GM12801 (cell line): ENCODE data around the gene DYSF.

Experiments used
- TF ChIP-seq, protein P1 (sequence below): IDR thresholded peaks from one replicate; pipeline ENCODE4 v1.5.1; 2011; ENCODE audit warnings: control low read depth; ENCODE audit not compliant: insufficient read length; ENCODE audit errors: extremely low read depth

The DYSF gene

DNA sequence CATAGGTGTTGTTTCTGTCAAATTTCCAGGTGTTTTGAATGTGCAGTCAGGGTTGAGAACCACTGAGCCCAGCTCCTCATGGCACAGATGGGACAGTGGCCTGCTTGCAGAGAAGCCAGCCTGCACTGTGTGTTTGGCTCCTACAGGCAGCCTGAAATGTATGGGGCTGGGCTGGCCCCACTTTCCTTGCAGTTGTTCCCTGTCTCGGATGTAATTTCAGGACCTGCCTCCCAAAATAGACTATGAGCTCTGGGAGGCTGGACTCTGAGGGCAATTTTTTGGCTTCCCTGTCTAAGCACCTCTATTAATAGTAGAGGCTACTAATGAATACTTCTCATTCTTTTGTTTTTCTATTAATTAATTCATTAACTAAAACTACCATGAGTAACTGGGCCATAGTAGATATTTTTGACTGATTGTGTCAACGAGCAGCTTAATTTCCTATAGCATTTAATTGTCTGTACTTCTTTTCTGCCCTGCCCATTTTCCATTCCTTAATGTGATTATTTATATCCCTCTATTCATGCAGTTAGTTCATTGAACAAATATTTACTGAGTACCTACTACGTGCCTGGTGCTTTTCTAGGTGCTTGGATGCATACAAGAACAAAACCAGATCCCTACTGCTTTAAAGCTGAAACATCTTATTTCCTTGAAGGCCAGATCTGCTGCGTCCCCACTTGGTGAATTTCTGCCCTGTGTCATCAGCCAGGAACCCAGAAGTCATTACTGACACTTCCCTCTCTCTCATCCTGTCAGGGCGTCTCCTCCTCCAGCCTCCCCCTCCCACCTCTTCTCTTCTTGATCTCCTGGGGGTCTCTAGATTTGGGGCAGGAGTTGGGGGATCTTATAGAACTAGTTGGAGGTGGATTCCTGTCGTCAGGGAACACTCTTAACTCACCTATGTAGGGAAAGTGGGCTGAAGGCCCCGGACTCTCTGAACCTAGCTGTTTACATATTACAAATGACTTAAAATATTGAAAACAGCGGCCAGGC, 16.3 kb downstream of the DYSF start:
- TF ChIP-seq, protein P1, sequence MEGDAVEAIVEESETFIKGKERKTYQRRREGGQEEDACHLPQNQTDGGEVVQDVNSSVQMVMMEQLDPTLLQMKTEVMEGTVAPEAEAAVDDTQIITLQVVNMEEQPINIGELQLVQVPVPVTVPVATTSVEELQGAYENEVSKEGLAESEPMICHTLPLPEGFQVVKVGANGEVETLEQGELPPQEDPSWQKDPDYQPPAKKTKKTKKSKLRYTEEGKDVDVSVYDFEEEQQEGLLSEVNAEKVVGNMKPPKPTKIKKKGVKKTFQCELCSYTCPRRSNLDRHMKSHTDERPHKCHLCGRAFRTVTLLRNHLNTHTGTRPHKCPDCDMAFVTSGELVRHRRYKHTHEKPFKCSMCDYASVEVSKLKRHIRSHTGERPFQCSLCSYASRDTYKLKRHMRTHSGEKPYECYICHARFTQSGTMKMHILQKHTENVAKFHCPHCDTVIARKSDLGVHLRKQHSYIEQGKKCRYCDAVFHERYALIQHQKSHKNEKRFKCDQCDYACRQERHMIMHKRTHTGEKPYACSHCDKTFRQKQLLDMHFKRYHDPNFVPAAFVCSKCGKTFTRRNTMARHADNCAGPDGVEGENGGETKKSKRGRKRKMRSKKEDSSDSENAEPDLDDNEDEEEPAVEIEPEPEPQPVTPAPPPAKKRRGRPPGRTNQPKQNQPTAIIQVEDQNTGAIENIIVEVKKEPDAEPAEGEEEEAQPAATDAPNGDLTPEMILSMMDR, result no peak

DNA sequence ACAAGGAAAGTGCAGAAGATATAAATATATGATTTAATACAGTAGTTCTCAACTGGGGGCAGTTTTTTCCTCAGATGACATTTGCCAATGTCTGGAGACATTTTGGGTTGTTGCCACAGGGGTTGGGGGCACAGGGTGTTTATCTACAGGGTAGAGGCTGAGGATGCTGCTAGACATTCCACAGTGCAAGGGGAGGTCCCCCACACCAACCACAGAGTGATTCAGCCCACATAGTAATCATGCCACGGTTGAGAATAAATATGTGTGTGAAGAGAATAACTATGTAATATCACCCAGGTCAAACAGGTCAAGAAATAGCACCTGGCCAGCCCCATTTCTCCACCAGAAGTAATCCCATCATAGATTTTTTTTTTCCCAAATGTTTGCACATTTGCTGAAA, 17.9 kb downstream of the DYSF start:
- TF ChIP-seq, protein P1, result no peak

DNA sequence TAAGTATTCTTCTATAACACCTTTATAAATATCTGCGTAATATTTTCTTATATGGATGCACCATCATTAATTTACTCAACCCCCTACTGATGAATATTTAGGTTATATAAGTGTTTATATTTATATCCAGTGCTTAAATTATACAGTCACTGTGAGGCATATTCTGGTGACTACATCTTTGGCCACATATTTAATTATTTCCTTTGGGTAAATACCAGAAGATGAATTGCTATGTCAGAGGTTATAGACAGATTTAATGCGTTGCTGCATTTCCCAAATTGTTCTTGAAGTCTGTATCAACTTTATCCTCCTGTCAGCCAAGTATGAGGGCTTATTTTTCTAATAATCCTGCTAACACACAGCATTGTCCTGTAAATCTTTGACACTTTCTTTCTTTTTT, 18.7 kb downstream of the DYSF start:
- TF ChIP-seq, protein P1, result no peak

DNA sequence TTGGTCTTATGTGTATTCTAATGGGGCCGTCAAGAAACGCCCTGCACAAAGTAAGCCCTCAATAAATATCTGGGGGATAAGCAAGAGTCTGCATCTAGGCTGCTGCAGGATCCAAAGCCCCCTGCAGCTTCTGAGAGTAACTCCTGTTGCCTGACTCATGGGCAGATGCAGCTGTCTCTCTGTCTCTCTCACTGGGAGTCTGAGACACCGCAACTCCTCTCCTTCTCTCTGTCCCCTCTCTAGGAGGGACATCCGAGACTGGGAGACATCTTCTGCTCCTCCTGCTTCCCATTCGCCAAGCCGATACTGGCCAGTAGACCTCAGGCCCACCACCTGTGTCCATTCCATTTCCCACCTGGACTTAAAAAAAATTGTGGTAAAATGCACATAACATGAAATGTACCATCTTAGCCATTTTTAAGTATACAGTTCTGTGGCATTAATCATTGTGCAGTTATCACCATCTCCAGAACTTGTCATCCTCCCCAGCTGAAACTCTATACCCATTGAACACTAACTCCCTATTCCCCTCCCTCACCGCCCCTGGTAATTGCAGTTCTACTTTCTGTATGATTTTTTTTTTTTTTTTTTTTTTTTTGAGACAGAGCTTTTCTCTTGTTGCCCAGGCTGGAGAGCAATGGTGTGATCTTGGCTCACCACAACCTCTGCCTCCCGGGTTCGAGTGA, 20.1 kb downstream of the DYSF start:
- TF ChIP-seq, protein P1, result no peak

DNA sequence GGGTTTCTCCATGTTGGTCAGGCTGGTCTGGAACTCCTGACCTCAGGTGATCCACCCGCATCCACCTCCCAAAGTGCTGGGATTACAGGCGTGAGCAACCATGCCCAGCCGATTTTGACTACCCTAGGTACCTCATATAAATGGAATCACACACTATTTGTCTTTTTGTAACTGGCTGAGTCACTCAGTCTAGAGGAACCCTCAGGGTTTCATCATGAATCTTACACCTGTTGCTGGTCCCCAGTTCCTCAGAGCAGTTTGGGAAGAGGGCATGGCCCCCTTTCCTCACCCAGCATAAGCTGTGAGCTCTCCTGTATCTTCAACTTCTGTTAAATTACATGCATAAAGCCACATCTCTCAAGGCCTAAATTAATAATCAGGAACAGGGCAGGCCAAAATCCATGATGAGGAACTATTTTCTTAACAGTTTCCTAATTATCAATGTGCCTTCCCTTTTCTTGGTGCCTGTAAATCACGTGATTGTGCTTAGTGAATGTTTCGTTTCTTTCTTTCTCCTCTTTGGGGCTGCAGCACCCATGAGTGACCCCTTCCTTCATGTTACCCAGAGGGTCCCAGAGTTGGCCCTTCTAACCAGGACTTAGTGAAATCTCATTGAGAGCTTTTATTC, 20.9 kb downstream of the DYSF start:
- TF ChIP-seq, protein P1, result no peak

DNA sequence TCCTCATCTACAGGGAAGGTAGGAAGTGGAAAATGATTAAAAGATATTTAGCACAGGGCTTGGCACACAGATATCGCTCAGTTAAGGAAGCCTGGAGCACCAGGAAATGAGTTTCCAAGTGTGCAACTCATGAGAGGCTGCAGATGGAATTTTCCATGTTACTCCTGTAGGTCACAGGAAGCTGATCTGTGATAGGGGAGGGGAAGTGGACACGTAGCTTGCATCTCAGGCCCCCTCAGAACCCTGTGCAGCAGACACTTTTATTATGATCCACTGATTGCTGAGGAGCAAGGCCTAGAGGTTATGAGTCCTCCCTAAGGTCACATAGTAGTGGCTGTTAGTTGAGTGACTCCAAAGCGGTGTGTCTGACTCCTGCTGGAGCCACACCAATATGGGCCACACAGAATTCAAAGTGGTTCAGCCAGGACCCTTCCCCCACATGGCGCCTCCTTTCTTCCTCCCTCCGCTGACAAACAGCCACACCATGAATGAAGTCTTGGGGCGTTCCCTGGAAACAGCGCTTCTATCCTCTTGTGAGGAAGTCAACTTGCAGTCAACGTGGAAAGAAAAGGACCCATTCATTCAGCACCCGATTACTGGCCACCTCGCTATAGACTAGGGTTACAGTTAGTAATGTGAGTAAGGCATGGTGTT, 21.5 kb downstream of the DYSF start:
- TF ChIP-seq, protein P1, result no peak

DNA sequence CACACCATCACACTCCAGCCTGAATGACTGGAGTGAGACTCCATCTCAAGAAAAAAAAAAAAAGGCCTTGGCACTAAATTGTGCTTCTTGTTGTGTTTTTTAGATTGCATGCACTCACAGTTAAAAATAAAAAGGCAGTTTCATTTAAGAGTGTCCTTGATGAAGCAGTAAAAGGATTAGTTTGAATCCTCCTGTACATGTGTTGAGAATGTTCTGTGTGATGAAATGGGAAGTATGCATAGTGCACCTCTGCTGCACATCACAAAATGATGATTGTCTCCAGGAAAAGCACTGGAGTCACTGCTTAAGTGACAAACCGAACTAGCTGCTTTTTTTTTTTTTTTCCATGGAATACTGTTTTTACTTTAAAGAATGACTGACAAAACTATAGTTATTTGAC, 23.1 kb downstream of the DYSF start:
- TF ChIP-seq, protein P1, result no peak
